Measurements from ENCODE around the gene KLC3. TPM values are rescaled to one million over a fixed set of nuclear protein-coding genes. Genes with fewer than 3 reads are reported as not detected.
"Not testable (repeated sequence)": the region's sequence is repeated elsewhere in the genome, so short reads cannot be mapped to it uniquely, and the experiment has no call there.

The KLC3 gene
- total RNA-seq, 1 experiment from 2014 or later = 4.8 TPM

DNA sequence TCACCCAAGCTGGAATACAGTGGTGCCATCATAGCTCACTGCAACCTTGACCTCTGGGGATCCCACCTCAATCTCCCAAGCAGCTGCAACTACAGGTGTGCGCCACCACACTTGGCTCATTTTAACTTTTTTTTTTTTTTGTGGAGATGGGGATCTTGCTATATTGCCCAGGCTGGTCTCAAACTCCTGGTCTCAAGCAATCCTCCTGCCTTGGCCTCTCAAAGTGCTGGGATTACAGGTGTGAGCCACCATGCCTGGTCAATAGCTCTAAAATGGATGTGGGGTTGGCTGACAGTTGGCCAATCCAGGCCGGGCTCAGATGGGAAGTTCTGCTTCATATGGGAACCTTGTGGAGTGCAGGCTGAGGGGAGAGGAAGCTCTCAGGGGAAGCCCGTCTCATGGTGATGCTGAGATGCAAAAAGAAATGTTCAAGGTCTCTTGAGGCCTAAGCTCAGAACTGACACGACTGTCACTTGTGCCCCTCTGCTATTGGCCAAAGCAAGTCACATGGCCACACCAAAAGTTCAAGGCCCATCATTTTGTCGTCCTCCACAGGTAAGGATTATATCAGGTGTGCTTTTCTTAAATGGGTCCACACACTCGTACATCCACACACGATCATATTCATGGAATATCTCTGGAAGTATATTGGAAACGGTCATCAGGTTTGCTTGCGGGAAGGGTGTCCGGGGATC is 6.8 kb upstream of the KLC3 start:
- no peak overlapping the region for H3T11ph ChIP-seq (ENCODE audit: low read length)
- H4K91ac ChIP-seq (ENCODE audit: insufficient read length, low read depth, low read length) = no peak overlapping the region
- no peak overlapping the region for H3K23ac ChIP-seq (ENCODE audit: insufficient read length, low read depth, low read length)
- no peak overlapping the region for H2BK20ac ChIP-seq (ENCODE audit: low read depth, low read length, poor library complexity, severe bottlenecking)
- H4K8ac ChIP-seq (replicated peaks; ENCODE audit: insufficient read length, low read depth, low read length) = no peak overlapping the region
- no peak overlapping the region for H3K4ac ChIP-seq (ENCODE audit: low read depth, low read length)
- no peaks in the 10 kb centered on the region for H3K27me3 ChIP-seq (ENCODE audit: insufficient read depth, low read length)
- no peaks in the 10 kb centered on the region for H3K79me2 ChIP-seq (ENCODE audit: insufficient read depth, low read length)
- no peak overlapping the region for H2BK15ac ChIP-seq (ENCODE audit: low read depth, low read length)
- H4K20me1 ChIP-seq (ENCODE audit: control insufficient read depth, insufficient read depth, insufficient read length) = no peaks in the 10 kb centered on the region
- no peak overlapping the region for H2BK120ac ChIP-seq (ENCODE audit: low read depth, low read length, poor library complexity, severe bottlenecking)
- H3K18ac ChIP-seq (ENCODE audit: insufficient read length, low read depth, low read length) = no peak overlapping the region
- no peaks in the 10 kb centered on the region for H3K9me3 ChIP-seq (ENCODE audit: control insufficient read depth, low read depth, low read length)
- no CpG with 5 or more reads among the region's 10 CpGs for WGBS (ENCODE audit: extremely low coverage, insufficient read length, low lambda C conversion rate)
- Mint-ChIP-seq H3K27ac (no peak overlapping the region), H3K36me3 (ENCODE audit: insufficient read depth in 1 of 3, low read depth in 3 of 3) (no peaks in the 10 kb centered on the region), H3K4me1 (peaks cover 0 to 8% of the 10 kb centered on the region in 2 experiments; a peak in 1 of 4 replicates), H3K27me3 (ENCODE audit: low read depth) (peaks cover 30% of the 10 kb centered on the region), H3K4me3 (no peak overlapping the region), H3K9me3 (no peaks in the 10 kb centered on the region)
- H3K9ac ChIP-seq (ENCODE audit: extremely low read depth, insufficient read length, low read length) = no peak overlapping the region
- H3K79me1 ChIP-seq (ENCODE audit: insufficient read depth, low read depth, low read length, poor library complexity, severe bottlenecking) = no peaks in the 10 kb centered on the region
- TF ChIP-seq, protein P1, sequence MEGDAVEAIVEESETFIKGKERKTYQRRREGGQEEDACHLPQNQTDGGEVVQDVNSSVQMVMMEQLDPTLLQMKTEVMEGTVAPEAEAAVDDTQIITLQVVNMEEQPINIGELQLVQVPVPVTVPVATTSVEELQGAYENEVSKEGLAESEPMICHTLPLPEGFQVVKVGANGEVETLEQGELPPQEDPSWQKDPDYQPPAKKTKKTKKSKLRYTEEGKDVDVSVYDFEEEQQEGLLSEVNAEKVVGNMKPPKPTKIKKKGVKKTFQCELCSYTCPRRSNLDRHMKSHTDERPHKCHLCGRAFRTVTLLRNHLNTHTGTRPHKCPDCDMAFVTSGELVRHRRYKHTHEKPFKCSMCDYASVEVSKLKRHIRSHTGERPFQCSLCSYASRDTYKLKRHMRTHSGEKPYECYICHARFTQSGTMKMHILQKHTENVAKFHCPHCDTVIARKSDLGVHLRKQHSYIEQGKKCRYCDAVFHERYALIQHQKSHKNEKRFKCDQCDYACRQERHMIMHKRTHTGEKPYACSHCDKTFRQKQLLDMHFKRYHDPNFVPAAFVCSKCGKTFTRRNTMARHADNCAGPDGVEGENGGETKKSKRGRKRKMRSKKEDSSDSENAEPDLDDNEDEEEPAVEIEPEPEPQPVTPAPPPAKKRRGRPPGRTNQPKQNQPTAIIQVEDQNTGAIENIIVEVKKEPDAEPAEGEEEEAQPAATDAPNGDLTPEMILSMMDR (conservative IDR thresholded peaks at IDR 0.05) = no peak
- no peak for DNase-seq
- no peak overlapping the region for H2AFZ ChIP-seq (ENCODE audit: low read length)
- H3K56ac ChIP-seq (ENCODE audit: insufficient read length, low read depth, low read length) = no peak overlapping the region
- no peak overlapping the region for H3K27ac ChIP-seq (ENCODE audit: insufficient read length, low read depth, low read length)
- no peak overlapping the region for H2BK12ac ChIP-seq (ENCODE audit: insufficient read length, low read depth, low read length)
- H3K23me2 ChIP-seq (ENCODE audit: insufficient read length, low read depth, low read length, poor library complexity, severe bottlenecking) = no peaks in the 10 kb centered on the region
- no peak overlapping the region for H4K5ac ChIP-seq (ENCODE audit: insufficient read length, low read depth, low read length)
- no peaks in the 10 kb centered on the region for H3K4me1 ChIP-seq (ENCODE audit: insufficient read depth, low read length)
- H2BK5ac ChIP-seq (ENCODE audit: insufficient read length, low read length) = no peak overlapping the region
- no peak overlapping the region for H2AK5ac ChIP-seq (ENCODE audit: insufficient read length, low read length)
- no peak overlapping the region for H3K4me2 ChIP-seq (ENCODE audit: insufficient read depth, insufficient read length, low read length)
- H3K14ac ChIP-seq (ENCODE audit: insufficient read depth, low read length) = no peak overlapping the region

DNA sequence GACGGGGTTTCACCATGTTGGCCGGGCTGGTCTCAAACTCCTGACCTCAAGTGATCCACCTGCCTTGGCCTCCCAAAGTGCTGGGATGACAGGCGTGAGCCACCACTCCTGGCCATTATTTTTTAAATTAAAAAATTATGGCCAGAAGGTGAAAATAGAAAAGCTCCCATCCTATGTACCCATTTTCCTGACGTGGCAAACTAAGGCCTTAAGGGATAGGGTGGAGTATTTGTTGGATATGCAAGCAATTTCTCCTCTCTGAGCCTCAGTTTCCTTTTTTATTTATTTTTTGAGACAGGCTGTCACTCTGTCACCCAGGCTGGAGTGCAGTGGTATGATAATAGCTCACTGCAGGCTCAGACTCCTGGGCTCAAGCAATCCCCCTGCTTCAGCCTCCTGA is 5.7 kb upstream of the KLC3 start:
- DNase-seq; H3K27ac Mint-ChIP-seq; H3K23ac ChIP-seq (ENCODE audit: insufficient read length, low read depth, low read length); H3T11ph ChIP-seq (ENCODE audit: low read length); H3K4me1 ChIP-seq (ENCODE audit: insufficient read depth, low read length); H2BK15ac ChIP-seq (ENCODE audit: low read depth, low read length); H2AFZ ChIP-seq (ENCODE audit: low read length); H3K27me3 ChIP-seq (ENCODE audit: insufficient read depth, low read length); H3K23me2 ChIP-seq (ENCODE audit: insufficient read length, low read depth, low read length, poor library complexity, severe bottlenecking); H2BK5ac ChIP-seq (ENCODE audit: insufficient read length, low read length); H3K4ac ChIP-seq (ENCODE audit: low read depth, low read length); H3K4me3 Mint-ChIP-seq; H3K56ac ChIP-seq (ENCODE audit: insufficient read length, low read depth, low read length); H3K4me2 ChIP-seq (ENCODE audit: insufficient read depth, insufficient read length, low read length); H3K14ac ChIP-seq (ENCODE audit: insufficient read depth, low read length); H2BK12ac ChIP-seq (ENCODE audit: insufficient read length, low read depth, low read length); H3K79me1 ChIP-seq (ENCODE audit: insufficient read depth, low read depth, low read length, poor library complexity, severe bottlenecking); H2BK20ac ChIP-seq (ENCODE audit: low read depth, low read length, poor library complexity, severe bottlenecking); H3K18ac ChIP-seq (ENCODE audit: insufficient read length, low read depth, low read length); H4K8ac ChIP-seq (replicated peaks; ENCODE audit: insufficient read length, low read depth, low read length); H2AK5ac ChIP-seq (ENCODE audit: insufficient read length, low read length); H3K36me3 Mint-ChIP-seq (ENCODE audit: insufficient read depth in 1 of 3, low read depth in 3 of 3); H3K79me2 ChIP-seq (ENCODE audit: insufficient read depth, low read length); H3K9me3 ChIP-seq (ENCODE audit: control insufficient read depth, low read depth, low read length); H4K91ac ChIP-seq (ENCODE audit: insufficient read length, low read depth, low read length); H3K9me3 Mint-ChIP-seq; H3K27ac ChIP-seq (ENCODE audit: insufficient read length, low read depth, low read length); H4K20me1 ChIP-seq (ENCODE audit: control insufficient read depth, insufficient read depth, insufficient read length); H2BK120ac ChIP-seq (ENCODE audit: low read depth, low read length, poor library complexity, severe bottlenecking); H4K5ac ChIP-seq (ENCODE audit: insufficient read length, low read depth, low read length); H3K9ac ChIP-seq (ENCODE audit: extremely low read depth, insufficient read length, low read length); H3K4me1 Mint-ChIP-seq: not testable (repeated sequence)
- H3K27me3 Mint-ChIP-seq (ENCODE audit: low read depth) = peaks cover 28% of the 10 kb centered on the region
- WGBS (ENCODE audit: extremely low coverage, insufficient read length, low lambda C conversion rate) = no CpG with 5 or more reads among the region's 4 CpGs

Measured in H9 (cell line).